ENCODE data around the gene TMEM143.

DNA sequence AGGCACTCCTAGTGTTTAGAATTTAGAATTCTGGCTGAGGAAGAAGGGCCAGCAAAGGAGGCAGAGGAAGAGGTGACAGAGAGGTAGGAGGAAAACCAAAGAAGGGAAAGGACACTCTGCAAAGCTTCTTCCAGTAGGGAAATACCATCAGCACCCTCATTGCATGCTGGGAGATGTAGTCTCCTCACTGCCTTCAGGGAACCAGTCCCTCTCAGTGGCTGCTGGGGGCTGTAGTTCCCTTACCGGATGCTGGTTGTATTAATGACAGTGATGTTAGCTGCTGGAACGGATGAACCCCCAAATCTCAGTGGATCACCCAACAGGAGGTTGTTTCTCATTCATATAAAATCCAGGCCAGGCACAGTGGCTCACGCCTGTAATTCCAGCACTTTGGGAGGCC, 39.9 kb upstream of the TMEM143 start:
- TF ChIP-seq, protein P1, sequence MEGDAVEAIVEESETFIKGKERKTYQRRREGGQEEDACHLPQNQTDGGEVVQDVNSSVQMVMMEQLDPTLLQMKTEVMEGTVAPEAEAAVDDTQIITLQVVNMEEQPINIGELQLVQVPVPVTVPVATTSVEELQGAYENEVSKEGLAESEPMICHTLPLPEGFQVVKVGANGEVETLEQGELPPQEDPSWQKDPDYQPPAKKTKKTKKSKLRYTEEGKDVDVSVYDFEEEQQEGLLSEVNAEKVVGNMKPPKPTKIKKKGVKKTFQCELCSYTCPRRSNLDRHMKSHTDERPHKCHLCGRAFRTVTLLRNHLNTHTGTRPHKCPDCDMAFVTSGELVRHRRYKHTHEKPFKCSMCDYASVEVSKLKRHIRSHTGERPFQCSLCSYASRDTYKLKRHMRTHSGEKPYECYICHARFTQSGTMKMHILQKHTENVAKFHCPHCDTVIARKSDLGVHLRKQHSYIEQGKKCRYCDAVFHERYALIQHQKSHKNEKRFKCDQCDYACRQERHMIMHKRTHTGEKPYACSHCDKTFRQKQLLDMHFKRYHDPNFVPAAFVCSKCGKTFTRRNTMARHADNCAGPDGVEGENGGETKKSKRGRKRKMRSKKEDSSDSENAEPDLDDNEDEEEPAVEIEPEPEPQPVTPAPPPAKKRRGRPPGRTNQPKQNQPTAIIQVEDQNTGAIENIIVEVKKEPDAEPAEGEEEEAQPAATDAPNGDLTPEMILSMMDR (IDR thresholded peaks at IDR 0.05; ENCODE audit: low read depth, low read length), result no peak
- no peak for TF ChIP-seq POLR2A (IDR thresholded peaks at IDR 0.05; ENCODE audit: extremely low read depth, insufficient read length)
- TF ChIP-seq, protein P2, sequence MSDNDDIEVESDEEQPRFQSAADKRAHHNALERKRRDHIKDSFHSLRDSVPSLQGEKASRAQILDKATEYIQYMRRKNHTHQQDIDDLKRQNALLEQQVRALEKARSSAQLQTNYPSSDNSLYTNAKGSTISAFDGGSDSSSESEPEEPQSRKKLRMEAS (IDR thresholded peaks at IDR 0.05; ENCODE audit: low read depth, low read length), result no peak
